HCT116 (cell line): Measurements from ENCODE around the gene UGP2. TPM values are rescaled to one million over a fixed set of nuclear protein-coding genes. Genes with fewer than 3 reads are reported as not detected.

Source experiments
- ATAC-seq: fragments of 200-7000 bp; cut with Tn5 transposase; 2 replicates; pipeline ENCODE4 v1.9.1; 2020; ENCODE audit warnings: mild to moderate bottlenecking, moderate library complexity
- BruUV-seq: library from RNA; stranded (reverse); fragments of 400-500 nt; replicated peaks from 2 replicates; lab custom pipeline; 2021; lab: Mats Ljungman, UMichigan
- CTCF ChIA-PET: fragments of 300-600 bp; sonication (Branson Sonifier 250); formaldehyde crosslinking; loops from one replicate; lab custom pipeline; 2021; ENCODE audit warnings: antibody characterized with exemption; lab: Charles Lee
- POLR2A ChIA-PET: fragments of 300-600, 350-600 bp; sonication (Branson Sonifier 250); formaldehyde crosslinking; loops from one replicate; lab custom pipeline; 2021; ENCODE audit warnings: antibody characterized with exemption; lab: Charles Lee
- RAD21 ChIA-PET, 2 experiments: fragments of 300-600 bp; sonication (Branson Sonifier 250); formaldehyde crosslinking; loops; one replicate each; lab custom pipeline; 2023; ENCODE audit warnings: low total read pairs in 2 of 2; ENCODE audit not compliant: uncharacterized antibody in 2 of 2, unreplicated experiment in 2 of 2, low non-redundant PET in 1 of 2; lab: Charles Lee
- DNase-seq: peaks from one replicate; pipeline ENCODE4 v3.0.0-alpha.2; 2010; ENCODE audit warnings: low read depth, low spot score
- H2AFZ ChIP-seq: fragments of 200-600 bp; shearing (Covaris generic), sonication (generic); 2 replicates; pipeline ENCODE4 v1.6.1; 2017; ENCODE audit warnings: low read depth, mixed run types, mixed read lengths, antibody characterized with exemption, low read length; ENCODE audit not compliant: poor library complexity, severe bottlenecking
- H3K27ac ChIP-seq: 2 replicates; pipeline ENCODE4 v1.5.1; 2012; ENCODE audit warnings: low read depth, low read length
- H3K27me3 ChIP-seq: fragments of 200-600 bp; sonication (generic); 2 replicates; pipeline ENCODE4 v1.6.1; 2016; ENCODE audit warnings: mixed run types, low read length, mixed read lengths; ENCODE audit not compliant: insufficient read depth
- H3K36me3 ChIP-seq, 2 experiments: fragments of 200-500 bp in 1 of 2; fragments of 200-600 bp in 1 of 2; sonication (Bioruptor generic) in 1 of 2; sonication (generic) in 1 of 2; 2 replicates each; pipeline versions ENCODE4 v1.5.1 to v1.6.1; 2014 to 2016; ENCODE audit warnings: low read length in 2 of 2, inconsistent platforms in 1 of 2, mixed read lengths in 1 of 2, mixed run types in 1 of 2; ENCODE audit not compliant: insufficient read depth in 2 of 2, control insufficient read depth in 1 of 2
- H3K4me1 ChIP-seq, 2 experiments: fragments of 200-600 bp in 1 of 2; sonication (generic) in 1 of 2; 2 replicates each; pipeline versions ENCODE4 v1.5.1 to v1.6.1; 2012 to 2017; ENCODE audit warnings: low read length in 2 of 2, inconsistent platforms in 1 of 2, mild to moderate bottlenecking in 1 of 2, mixed read lengths in 1 of 2, mixed run types in 1 of 2, moderate library complexity in 1 of 2; ENCODE audit not compliant: insufficient read depth in 2 of 2, control insufficient read depth in 1 of 2
- H3K4me2 ChIP-seq: fragments of 200-600 bp; sonication (generic); 2 replicates; pipeline ENCODE4 v1.6.1; 2017; ENCODE audit warnings: mixed run types, low read length, mixed read lengths
- H3K4me3 ChIP-seq, 2 experiments: fragments of 200-600 bp in 1 of 2; sonication (generic) in 1 of 2; replicated peaks in 1 of 2; 2 replicates each; pipeline ENCODE4 v1.5.1; 2011 to 2016; ENCODE audit warnings: low read length in 2 of 2, control low read depth in 1 of 2, low read depth in 1 of 2, mild to moderate bottlenecking in 1 of 2, mixed read lengths in 1 of 2, mixed run types in 1 of 2
- H3K79me2 ChIP-seq: fragments of 200-600 bp; sonication (generic); 2 replicates; pipeline ENCODE4 v1.6.1; 2017; ENCODE audit warnings: mild to moderate bottlenecking, mixed run types, low read length, moderate library complexity, mixed read lengths; ENCODE audit not compliant: insufficient read depth
- H3K9ac ChIP-seq: fragments of 200-600 bp; sonication (generic); 2 replicates; pipeline ENCODE4 v1.6.1; 2016; ENCODE audit warnings: low read length, mixed read lengths
- H3K9me2 ChIP-seq: fragments of 200-600 bp; sonication (generic), shearing (Covaris generic); 2 replicates; pipeline ENCODE4 v1.6.1; 2017; ENCODE audit warnings: mixed run types, mild to moderate bottlenecking, moderate library complexity; ENCODE audit not compliant: insufficient read depth
- H3K9me3 ChIP-seq, 2 experiments: fragments of 200-500 bp in 1 of 2; fragments of 200-600 bp in 1 of 2; sonication (Bioruptor generic) in 1 of 2; sonication (generic) in 1 of 2; 2 replicates each; pipeline ENCODE4 v1.6.1; 2014 to 2017; ENCODE audit warnings: low read length in 2 of 2, mixed read lengths in 2 of 2, inconsistent platforms in 1 of 2, low read depth in 1 of 2, mild to moderate bottlenecking in 1 of 2, mixed run types in 1 of 2, moderate library complexity in 1 of 2; ENCODE audit not compliant: control insufficient read depth in 1 of 2, insufficient read depth in 1 of 2
- H4K20me1 ChIP-seq: fragments of 200-600 bp; sonication (generic), shearing (Covaris generic); 2 replicates; pipeline ENCODE4 v1.6.1; 2017; ENCODE audit warnings: mixed run types, mild to moderate bottlenecking, moderate library complexity; ENCODE audit not compliant: insufficient read depth
- ELF1 ChIP-seq: IDR thresholded peaks from 2 replicates; pipeline ENCODE4 v1.6.1; 2012; ENCODE audit warnings: low read depth, borderline replicate concordance
- POLR2AphosphoS5 ChIP-seq: IDR thresholded peaks from 2 replicates; pipeline ENCODE4 v1.6.1; 2011; ENCODE audit warnings: mild to moderate bottlenecking, low read depth, low read length, moderate library complexity
- SIN3A ChIP-seq: IDR thresholded peaks from 2 replicates; pipeline ENCODE4 v1.6.1; 2012; ENCODE audit warnings: low read depth
- YY1 ChIP-seq: IDR thresholded peaks from 2 replicates; pipeline ENCODE4 v1.6.1; 2011; ENCODE audit warnings: low read length, low read depth, moderate library complexity, mild to moderate bottlenecking; ENCODE audit not compliant: insufficient replicate concordance; ENCODE audit errors: extremely low read depth
- intact Hi-C: fragments of 100-400 bp; cut with micrococcal nuclease; formaldehyde crosslinking; loops from 2 replicates; pipeline ENCODE4 v1.10.0; 2022
- total RNA-seq: library from RNA; stranded (reverse); gene quantifications from one replicate; pipeline ENCODE4 v1.2.1, GENCODE V29; 2021; ENCODE audit not compliant: unreplicated experiment
- TF ChIP-seq, protein P1 (sequence below): IDR thresholded peaks from 2 replicates; pipeline ENCODE4 v1.6.1; 2011; ENCODE audit warnings: mild to moderate bottlenecking, low read length, moderate library complexity; ENCODE audit not compliant: insufficient replicate concordance; ENCODE audit errors: extremely low read depth
- TF ChIP-seq, protein P2 (sequence below): IDR thresholded peaks from 2 replicates; pipeline ENCODE4 v1.6.1; 2012; ENCODE audit warnings: low read depth

UGP2 gene
- total RNA-seq, 1 experiment from 2014 or later = 57.1 TPM

DNA sequence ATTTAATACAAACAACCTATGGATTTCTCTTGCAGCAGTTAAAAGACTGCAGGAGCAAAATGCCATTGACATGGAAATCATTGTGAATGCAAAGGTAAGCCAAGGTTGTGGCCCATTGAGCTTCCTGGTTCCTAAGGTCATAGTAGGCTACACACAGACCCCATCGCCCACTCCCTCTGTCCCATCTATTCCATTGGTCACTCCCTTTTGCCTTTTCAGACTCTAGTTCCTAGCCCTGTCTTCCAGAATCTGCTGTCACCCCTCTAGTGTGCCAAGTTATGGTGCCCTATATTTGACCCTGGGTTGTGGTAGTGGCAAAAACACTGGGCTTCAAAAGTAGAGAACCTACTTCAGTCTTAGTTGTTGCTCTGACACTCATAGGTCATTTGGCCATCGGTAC, 44.7 kb downstream of the UGP2 start (continued):
- TF ChIP-seq, protein P1, sequence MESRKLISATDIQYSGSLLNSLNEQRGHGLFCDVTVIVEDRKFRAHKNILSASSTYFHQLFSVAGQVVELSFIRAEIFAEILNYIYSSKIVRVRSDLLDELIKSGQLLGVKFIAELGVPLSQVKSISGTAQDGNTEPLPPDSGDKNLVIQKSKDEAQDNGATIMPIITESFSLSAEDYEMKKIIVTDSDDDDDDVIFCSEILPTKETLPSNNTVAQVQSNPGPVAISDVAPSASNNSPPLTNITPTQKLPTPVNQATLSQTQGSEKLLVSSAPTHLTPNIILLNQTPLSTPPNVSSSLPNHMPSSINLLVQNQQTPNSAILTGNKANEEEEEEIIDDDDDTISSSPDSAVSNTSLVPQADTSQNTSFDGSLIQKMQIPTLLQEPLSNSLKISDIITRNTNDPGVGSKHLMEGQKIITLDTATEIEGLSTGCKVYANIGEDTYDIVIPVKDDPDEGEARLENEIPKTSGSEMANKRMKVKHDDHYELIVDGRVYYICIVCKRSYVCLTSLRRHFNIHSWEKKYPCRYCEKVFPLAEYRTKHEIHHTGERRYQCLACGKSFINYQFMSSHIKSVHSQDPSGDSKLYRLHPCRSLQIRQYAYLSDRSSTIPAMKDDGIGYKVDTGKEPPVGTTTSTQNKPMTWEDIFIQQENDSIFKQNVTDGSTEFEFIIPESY = no peak
- TF ChIP-seq, protein P2, sequence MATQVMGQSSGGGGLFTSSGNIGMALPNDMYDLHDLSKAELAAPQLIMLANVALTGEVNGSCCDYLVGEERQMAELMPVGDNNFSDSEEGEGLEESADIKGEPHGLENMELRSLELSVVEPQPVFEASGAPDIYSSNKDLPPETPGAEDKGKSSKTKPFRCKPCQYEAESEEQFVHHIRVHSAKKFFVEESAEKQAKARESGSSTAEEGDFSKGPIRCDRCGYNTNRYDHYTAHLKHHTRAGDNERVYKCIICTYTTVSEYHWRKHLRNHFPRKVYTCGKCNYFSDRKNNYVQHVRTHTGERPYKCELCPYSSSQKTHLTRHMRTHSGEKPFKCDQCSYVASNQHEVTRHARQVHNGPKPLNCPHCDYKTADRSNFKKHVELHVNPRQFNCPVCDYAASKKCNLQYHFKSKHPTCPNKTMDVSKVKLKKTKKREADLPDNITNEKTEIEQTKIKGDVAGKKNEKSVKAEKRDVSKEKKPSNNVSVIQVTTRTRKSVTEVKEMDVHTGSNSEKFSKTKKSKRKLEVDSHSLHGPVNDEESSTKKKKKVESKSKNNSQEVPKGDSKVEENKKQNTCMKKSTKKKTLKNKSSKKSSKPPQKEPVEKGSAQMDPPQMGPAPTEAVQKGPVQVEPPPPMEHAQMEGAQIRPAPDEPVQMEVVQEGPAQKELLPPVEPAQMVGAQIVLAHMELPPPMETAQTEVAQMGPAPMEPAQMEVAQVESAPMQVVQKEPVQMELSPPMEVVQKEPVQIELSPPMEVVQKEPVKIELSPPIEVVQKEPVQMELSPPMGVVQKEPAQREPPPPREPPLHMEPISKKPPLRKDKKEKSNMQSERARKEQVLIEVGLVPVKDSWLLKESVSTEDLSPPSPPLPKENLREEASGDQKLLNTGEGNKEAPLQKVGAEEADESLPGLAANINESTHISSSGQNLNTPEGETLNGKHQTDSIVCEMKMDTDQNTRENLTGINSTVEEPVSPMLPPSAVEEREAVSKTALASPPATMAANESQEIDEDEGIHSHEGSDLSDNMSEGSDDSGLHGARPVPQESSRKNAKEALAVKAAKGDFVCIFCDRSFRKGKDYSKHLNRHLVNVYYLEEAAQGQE = no peak

DNA sequence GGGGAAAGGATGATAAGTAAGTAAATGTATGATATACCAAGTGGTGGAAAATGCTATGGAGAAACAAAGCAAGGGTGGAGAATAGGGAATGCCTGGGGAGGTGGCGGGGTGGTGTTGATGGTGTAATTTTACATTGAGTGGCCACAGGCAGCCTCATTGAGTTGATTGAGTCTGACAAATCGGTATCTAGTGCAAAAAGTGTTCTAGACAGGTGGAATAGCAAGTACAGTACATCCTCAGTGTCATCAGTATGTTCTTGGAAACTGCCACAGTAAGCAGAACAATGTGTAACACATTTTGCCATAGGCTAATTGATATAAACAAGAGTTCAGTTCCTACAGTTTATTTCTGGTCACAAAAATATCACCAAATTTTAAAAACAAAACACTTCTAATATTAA, 46.4 kb downstream of the UGP2 start:
- H3K4me1 ChIP-seq = no peaks in the 10 kb centered on the region
- no peak for DNase-seq
- H3K9me3 ChIP-seq = no peaks in the 10 kb centered on the region
- H3K27me3 ChIP-seq = no peaks in the 10 kb centered on the region
- H3K36me3 ChIP-seq = peaks cover 14 to 20% of the 10 kb centered on the region in 2 experiments; a peak in 3 of 4 replicates
- ATAC-seq = no peak
- ChIA-PET RAD21 (no interaction called here), POLR2A (no interaction called here), CTCF (no interaction called here)
- intact Hi-C loops = loop anchor here (2.0 to 10.0 kb wide), 2 partner anchors 195 to 303 kb away; partner anchors contain the start of genes MDH1 and WDPCP
- BruUV-seq = no TSS peak
- no peaks in the 10 kb centered on the region for H3K9me2 ChIP-seq
- H3K79me2 ChIP-seq = no peaks in the 10 kb centered on the region
- no peaks in the 10 kb centered on the region for H4K20me1 ChIP-seq
- no peak overlapping the region for H3K4me3 ChIP-seq
- no peak overlapping the region for H3K4me2 ChIP-seq
- H2AFZ ChIP-seq = no peak overlapping the region
- TF ChIP-seq YY1 (no peak), POLR2AphosphoS5 (no peak), SIN3A (no peak), ELF1 (no peak)
- H3K27ac ChIP-seq = no peak overlapping the region
- H3K9ac ChIP-seq = no peak overlapping the region
